SKM-1 (cell line): ENCODE measurements around the gene CDC42EP1.
A peak's percentile ranks its signal among the peaks of the same experiment; 100 is the strongest.
"Not testable (repeated sequence)": the region's sequence is repeated elsewhere in the genome, so short reads cannot be mapped to it uniquely, and the experiment has no call there.

Source experiments
- DNase-seq: peaks from one replicate; lab custom pipeline; 2025; ENCODE audit not compliant: unreplicated experiment; lab: John Stamatoyannopoulos, UW

The CDC42EP1 gene

DNA sequence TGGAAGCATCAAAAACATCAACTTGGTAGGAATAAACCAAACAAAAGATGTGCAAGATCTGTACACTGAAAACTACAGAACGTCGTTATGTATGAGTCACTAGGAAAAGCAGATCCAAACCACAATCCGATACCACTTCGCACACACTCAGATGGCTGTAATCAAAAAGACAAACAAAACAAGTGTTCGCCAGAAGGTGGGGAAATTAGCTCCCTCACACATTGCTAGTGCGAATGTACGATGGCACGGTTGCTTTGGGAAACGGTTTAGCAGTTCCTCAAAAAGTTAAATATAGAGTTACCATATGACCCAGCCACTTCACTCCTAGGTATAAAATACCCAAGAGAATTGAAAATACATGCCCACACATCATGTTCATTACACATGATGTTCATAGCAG lies 26.3 kb upstream of the CDC42EP1 start:
- peak; percentile 9 for DNase-seq

DNA sequence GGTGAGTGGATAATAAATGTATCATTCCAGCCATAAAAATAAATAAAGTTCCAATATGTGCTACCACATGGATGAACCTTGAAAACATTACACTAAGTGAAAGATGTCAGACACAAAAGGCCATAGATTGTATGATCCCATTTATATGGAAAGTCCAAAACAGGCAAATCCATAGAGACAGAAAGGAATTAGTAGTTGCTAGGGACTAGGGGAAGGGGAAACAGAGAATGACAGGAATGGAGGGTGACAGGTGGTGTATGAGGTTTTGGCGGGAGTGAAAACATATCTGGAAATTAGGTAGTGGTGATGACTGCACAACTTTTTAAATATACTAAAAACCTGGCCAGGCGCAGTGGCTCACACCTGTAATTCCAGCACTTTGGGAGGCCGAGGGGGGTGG lies 25.8 kb upstream of the CDC42EP1 start:
- DNase-seq, result no peak

DNA sequence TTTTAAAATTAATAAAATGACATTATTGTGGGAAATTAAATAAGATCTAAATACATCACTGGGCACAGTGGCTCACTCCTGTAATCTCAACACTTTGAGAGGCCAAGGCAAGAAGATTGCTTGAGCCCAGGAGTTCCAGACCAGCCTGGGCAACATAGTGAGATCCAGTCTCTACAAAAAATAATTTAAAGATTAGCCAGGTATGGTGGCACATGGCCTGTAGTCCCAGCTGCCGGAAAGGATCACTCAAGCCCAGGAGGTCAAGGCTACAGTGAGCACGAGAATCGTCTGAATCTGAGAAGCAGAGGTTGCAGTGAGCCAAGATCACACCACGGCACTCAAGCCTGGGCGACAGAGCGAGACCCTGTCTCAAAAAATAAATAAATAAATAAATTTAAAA lies 25.1 kb upstream of the CDC42EP1 start:
- no peak for DNase-seq

DNA sequence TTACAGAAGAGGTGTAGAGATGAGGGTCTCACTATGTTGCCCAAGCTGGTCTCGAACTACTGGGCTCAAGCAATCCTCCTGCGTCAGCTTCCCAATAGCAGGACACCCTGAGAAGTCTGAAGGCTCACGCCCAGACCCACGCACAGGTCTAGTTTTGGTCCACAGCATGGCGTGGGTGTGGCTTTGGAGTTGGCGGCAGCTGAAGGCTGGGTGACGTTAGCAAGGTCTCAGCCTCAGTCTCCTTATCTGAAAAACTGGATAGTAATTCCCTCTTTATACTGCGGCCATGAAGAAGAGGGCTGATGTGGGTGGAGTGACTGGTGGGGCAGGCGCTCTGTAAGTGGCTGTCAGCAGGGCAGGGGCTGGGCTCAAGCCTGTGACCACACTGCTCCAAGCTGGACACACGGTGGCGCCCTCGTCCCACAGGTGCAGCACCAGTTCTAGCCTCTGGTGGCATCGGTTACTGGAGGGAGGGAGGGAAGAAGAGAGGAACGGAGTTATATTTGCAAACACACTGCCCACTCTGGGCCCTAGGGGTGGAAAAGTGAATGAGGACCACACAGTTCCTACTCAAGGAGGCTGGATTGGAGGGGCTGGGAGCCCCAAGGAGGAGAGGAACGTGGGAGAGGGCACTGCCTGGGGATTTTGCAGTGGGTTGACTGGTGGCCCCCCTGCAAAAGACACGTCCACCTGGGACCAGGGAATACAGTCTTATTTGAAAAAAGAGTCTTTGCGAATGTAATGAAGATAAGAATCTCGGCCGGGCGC lies 21.5 kb upstream of the CDC42EP1 start:
- peak; percentile 85 for DNase-seq

DNA sequence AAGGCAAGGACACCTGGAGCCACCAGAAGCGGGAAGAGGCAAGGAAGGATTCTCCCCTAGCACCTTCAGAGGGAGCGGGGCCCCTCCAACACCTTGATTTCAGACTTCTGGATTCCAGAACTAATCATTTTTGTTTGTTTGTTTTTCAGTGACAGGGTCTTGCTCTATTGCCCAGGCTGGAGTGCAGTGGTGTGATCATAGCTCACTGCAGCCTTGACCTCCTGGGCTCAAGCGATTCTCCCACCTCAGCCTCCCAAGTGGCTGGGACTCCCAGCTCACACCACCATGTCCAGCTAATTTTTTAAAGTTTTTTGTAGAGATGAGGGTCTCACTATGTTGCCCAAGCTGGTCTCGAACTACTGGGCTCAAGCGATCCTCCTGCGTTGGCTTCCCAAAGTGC lies 20.5 kb upstream of the CDC42EP1 start:
- not testable (repeated sequence) for DNase-seq

DNA sequence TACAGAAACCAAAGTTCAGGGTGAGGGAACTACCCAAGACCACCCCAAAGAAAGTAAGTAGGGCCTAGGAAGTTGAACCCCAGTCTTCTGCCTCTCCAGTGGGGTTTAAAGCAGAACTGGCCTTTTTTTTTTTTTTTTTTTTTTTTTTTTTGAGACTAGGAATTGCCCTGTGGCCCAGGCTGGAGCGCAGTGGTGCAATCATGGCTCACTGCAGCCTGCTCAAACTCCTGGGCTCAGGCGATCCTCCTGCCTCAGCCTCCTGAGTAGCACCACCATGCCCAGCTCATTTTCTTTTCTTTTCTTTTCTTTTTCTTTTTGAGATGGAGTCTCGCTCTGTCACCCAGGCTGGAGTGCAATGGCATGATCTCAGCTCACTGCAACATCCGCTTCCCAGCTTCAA lies 17.9 kb upstream of the CDC42EP1 start:
- not testable (repeated sequence) for DNase-seq

DNA sequence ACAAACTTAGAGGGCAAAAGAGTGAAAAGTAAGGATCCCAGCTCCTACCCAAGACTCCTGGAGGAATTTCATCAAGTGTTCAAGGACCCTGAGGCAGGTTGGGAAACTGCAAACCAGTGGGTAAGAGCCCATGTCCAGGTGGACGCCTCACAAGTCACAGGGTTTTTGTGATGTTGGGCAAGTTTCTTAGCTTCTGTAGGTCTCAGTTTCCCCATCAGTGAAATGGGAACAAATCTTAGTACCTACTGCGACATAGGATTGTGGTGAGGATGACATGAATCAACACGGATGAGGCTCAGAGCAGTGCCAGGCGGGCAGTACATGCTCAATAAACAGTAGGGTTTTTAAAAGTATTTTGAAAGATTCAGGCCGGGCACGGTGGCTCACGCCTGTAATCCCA lies 17.3 kb upstream of the CDC42EP1 start:
- DNase-seq, result no peak

DNA sequence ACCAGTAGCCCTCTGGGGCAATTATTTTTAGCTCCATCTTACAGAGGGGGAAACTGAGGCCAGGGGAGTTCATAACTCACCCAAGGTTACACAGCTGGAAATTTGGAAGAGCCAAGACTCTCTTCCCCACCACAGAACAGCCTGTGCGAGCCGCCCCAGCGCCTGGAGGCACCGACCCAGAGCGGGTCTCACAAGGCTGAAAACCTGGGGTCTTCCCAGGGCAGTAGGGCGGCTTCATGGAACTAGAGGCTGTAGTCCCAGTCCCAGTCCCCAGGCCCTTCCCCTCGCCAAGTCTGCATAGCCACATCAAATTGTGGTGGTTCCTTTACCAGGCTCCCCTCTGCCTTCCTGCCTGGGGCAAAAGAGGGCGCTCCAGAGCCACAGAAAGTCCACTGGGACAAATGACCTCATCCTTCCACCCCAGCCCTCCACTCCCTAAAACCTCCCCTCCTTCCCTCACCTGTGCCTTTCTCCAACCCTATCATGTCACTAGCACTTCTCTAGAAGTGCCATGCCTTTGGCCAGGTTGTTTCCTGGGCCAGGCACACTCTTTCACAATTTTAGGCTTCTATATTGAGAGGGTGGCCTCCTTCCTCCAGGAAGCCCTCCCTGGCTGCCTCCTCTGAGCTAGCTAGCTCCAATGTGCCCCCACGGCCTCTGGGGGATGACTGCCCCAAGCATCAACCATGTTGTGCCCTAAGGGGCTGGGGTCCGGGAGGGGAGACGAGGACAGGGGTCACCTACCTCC lies 15.2 kb upstream of the CDC42EP1 start:
- peak; percentile 10 for DNase-seq

DNA sequence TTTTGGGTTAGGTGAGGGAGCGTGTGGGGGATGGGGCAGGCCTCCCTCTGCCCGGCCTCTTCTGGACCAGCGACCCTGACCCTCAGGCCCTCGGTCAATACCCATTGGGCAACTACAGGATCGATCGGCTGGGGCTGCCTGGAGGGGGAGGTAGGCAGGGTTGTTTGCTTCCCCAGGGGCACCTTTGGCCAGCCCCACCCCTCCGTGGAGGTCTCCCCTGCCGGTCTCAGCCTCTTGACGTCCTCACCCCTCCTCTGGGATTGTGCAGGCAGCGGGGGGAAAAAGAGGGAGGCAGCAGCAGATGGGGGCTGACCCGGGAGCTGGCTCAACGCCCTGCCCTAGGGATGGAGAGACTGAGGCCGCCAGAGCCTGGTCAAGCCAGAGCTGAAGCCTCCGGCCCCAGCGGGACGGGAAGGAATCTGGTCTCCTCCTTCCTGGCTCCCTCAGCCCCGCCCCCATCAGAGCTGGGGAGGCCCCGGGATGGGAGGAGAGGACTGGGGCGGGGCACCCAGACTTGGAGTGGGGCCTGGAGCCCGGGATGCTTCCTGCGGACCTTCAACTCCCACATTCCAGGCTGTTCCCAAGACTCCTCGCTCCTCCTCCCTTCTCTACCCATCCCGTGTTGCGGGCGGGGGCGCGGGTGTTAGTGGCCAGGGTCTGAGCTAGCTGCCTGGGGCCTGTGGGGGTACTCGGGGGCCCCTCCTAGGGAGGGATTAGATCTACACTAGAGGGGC lies 14.4 kb upstream of the CDC42EP1 start:
- DNase-seq, result no peak

DNA sequence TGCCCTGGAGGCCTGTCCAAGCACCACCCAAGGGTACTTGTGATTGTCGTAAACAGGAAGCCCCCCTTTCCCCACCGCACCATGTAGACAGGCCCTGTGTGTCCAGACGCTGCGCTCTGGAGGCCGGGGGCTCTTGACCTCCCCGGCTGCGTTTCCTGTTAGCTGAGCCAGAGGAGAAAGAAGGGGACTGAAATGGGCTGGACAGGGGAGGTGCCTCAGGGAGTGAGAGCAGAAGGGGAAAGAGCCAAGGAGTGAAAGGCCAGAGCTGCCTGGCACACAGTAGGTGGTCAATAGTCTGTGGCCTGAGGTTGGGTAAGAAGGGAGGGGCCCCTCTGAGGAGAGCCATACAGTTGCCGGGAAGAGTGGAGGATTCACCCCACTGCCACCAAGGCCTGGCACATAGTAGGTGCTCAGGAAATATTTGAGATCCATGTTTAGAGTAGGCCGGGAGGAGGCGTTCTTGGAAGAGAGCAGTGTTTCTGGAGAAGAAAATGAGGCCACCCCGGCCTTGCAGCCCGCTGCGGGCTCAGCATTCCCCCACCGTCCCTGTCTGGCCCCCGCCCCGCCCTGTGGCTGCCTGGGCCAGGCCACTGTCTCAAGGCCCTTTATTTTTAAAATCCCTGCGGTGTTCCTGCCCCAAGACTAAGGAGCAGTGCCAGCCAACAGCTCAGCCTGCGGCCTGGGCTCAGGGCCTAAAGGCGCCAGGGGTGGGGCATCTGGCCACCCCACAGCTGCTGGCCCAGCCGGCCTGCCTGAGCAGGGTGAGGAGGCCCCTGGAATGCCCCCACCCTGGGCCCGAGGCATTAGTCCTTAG lies 13.6 kb upstream of the CDC42EP1 start:
- no peak for DNase-seq

DNA sequence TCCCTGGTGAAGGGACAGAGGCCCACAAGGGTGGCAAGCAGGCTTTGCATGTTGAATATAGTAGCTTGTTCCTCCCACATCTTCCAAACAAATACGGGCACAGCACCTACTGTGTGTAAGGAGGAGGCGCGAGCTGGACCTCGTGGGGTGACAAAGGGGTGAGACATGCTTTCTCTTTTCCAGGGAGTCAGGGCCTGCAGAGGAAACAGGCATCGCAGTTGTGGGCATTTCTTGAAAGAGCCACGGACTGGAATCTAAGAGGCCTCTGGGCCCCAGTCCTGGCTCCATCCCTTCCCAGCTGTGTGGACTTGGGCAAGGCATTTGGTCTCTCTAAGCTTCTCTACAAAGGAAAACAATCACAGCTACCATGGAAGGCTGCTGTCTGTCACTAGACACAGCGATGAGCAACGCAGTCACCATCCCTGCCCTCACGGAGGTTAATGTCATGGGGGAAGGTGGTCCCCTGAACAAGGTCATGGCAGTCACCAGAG lies 13.0 kb upstream of the CDC42EP1 start:
- DNase-seq, result no peak

DNA sequence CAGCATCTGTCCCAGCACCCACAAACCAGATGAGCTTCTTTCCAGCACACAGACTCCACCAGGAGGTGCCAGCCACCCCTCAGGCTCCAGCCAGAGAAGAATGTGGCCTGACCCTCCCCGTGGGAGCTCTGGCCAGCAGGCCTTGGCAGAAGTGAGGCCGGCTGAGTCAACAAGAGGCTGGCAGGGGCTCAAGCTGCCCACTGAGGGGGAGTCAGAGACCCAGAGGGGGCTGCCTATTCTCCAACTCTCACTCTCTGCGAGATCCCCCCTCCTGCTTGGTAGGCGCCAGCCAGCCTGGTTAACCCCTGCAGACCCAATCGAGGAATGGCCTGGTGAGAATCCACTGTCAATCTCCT lies 10.6 kb upstream of the CDC42EP1 start:
- no peak for DNase-seq

DNA sequence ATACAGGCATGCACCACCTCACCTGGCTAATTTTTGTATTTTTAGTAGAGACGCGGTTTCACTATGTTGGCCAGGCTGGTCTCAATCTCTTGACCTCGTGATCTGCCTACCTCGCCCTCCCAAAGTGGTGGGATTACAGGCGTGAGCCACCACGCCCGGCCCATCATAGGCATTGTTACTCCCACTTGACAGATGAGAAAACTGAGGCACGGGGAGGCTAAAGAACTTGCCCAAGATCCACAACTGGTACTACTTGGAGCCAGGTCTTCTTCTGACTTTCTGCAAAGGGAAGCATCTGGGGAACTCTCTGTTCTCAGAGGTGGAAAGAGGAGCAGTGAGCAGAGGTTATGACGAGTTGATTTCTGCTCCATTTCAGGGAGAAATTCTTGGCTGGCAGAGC lies 9.4 kb upstream of the CDC42EP1 start:
- not testable (repeated sequence) for DNase-seq

DNA sequence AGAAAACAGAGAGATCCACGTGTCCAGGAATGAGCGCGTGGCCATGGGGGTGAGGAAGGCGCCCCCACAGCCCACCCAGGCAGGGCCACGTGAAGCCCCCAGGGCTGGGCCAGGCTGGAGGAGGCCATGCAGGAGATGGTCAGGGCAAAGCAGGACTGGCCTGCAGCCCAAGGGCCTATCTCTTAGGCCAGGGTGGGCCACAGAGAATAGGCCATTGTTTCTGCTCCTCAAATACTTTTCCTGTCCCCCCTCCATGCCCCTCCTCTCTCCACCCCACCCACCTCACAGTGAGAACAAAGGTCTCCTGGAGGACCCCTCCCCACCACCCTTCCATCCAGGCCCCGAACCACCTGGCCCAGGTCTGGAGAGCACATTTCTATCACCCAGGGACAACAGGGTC lies 8.3 kb upstream of the CDC42EP1 start:
- DNase-seq, result no peak

DNA sequence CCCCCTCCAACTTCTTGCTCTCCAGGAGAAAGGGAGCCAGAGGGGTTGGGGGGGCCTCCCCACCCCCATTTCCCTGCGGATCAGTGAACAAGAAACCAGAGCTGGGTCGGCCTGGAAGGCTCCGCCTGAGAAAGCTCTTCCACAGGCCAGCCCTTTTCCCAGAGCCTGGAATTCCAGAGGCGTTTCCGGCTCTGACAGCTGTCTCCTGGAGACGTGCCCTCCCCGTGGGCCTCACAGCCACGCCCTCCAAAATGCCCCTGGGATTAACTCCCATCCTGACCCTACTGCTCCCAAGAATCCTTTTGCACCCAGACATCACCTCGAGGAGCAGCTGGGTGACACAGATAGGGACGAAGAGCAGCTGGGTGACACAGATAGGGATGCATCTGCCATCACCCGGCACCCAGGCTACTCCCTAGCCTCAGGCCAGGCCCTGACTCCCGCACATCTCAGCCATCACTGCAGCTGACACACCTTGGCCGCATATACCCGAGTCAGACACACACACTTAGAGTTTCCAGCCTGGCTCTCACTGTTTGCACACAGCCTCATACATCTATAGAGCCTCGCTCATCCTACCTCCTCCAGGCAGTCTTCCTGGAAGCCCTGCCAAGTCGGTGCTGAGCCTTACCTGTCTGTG lies 7.6 kb upstream of the CDC42EP1 start:
- DNase-seq, result no peak

DNA sequence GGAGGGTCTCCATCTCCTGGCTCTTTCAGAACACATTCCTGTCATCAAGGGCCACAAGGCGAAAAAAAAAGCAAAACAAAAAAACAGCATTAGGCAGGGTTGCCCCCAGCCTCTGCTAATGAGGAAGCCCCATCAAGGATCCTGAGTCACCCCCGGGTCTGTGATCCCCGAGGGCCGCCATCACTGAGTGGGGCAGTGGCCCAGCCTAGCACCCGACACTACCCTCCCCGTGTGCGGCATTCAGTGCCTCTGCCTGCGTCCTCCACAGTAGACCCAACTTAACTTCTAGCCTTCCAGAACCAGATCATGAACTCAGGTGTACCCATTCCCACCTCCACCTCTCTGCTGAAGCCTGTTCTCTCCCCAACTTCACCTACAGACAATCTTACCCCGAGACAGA lies 6.6 kb upstream of the CDC42EP1 start:
- DNase-seq, result no peak

DNA sequence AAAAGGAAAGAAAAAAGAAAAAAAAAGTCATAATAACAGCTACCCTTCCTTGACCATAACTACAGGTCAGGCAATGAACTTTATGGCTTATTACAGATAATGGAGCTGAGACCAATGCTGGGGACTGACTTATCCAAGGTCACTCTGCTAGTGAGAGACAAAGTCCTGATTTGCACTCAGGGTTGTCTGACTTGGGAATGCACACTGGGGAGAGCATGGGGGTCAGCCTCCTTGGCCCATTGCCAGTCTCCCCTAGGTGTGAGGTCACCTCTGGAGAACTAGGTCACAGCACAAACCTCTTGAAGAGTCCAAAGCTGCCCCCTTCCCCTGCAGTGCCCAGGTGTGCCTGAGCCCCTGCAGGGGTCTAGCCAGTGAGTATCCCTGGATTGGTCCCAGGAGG lies 5.3 kb upstream of the CDC42EP1 start:
- DNase-seq, result no peak

DNA sequence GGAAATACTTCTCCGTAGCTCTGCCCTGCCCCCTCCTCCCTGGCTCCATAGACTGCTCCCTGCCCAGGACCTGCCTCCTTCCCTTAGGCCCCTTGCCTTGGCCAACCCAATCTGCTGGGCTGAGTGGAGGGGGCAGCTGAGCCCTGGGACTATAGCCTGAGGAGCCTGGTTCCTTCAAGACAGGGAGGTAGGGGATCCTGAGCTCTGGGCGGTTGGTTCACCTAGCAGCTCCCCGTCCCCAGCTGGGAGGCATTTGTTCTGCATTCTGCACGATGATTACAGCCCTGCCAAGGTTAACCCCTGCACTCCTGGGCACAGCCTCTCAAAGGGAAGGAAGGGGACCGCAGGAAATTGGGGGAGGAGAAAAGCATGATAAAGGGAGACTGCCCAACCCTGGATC lies 3.6 kb upstream of the CDC42EP1 start:
- no peak for DNase-seq

DNA sequence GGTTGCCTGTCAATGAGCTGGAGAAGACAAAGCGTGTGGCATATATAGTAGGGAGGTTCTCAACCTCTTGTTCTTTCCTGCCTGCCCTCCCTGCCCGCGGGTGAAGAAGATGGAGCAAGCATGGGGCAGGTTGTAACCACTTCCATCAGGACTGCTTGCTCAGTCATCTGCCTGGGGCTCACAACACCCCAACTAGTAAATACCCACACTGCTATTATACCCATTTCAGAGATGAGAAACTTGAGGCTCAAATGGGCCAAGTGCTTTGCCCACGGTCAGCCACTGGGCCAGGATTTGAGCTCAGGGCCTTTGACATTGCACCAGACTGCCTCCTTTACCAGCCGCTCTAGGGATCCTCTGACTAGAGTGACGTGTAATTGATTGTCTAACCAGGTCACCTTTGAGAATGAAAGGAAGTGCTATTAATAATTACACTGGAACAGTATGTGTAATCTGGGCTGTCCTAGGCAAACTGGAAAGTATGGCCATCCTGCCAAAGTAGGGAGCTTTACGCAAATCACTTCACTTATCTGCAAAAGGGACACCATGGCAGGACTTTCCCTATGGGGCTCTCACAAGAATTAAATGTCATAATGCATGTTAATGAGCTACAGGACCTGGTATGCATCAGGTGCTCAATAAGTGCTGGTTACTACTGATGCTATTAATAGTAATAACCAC lies 2.8 kb upstream of the CDC42EP1 start:
- DNase-seq, result no peak

DNA sequence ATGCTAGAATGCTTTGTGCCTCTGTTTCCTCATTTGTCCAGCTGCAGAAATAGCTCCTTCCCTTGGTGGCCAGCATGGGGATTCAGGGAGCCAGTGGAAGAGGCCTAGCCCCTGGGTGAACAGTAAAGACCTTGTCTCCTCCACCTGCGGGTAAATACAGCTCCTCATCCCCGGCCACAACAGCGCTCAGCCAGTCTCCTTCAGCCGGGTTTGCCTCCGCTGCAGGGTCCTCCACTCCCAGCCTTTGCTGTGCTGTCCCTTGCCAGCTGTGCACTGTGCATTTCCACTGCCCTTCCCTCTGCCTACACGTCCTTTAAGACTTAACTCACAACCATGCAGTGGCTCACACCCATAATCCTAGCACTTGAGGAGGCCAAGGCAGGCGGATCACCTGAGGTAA lies 1.5 kb upstream of the CDC42EP1 start:
- no peak for DNase-seq
